ENCODE results near the gene BAZ2B. TPM values are rescaled to one million over a fixed set of nuclear protein-coding genes. Genes with fewer than 3 reads are reported as not detected.

BAZ2B gene
- total RNA-seq, 1 donor from 2014 or later = 101 TPM

GRCh38 chr2:159612255-159612901, 4.0 kb downstream of the BAZ2B start:
- Mint-ChIP-seq H3K27me3 (ENCODE audit: insufficient read depth, low read depth) (no peaks in the 10 kb centered on the region), H3K27ac (peak overlapping the region; percentile 64), H3K36me3 (peaks cover 2% of the 10 kb centered on the region), H3K4me3 (peak overlapping the region; percentile 81), H3K4me1 (peaks cover 31% of the 10 kb centered on the region), H3K9me3 (no peaks in the 10 kb centered on the region)
- Histone ChIP-seq H3K4me1 (peaks cover 43% of the 10 kb centered on the region), H2AFZ (replicated peaks) (no peak overlapping the region), H4K20me1 (ENCODE audit: low read depth) (peaks cover 44% of the 10 kb centered on the region), H3F3A (ENCODE audit: low read depth) (peaks cover 34% of the 10 kb centered on the region), H3K9ac (no peak overlapping the region), H3K27ac (peak overlapping the region; percentile 25), H3K27me3 (no peaks in the 10 kb centered on the region), H3K4me2 (peak overlapping the region; percentile 92), H3K36me3 (no peaks in the 10 kb centered on the region), H3K79me2 (ENCODE audit: low read depth) (peaks cover 95% of the 10 kb centered on the region), H3K4me3 (peak overlapping the region; percentile 79), H3K9me3 (ENCODE audit: low read depth) (no peaks in the 10 kb centered on the region)
- peak; percentile 56 for DNase-seq (ENCODE audit: low spot score)
- TF ChIP-seq, protein P1, sequence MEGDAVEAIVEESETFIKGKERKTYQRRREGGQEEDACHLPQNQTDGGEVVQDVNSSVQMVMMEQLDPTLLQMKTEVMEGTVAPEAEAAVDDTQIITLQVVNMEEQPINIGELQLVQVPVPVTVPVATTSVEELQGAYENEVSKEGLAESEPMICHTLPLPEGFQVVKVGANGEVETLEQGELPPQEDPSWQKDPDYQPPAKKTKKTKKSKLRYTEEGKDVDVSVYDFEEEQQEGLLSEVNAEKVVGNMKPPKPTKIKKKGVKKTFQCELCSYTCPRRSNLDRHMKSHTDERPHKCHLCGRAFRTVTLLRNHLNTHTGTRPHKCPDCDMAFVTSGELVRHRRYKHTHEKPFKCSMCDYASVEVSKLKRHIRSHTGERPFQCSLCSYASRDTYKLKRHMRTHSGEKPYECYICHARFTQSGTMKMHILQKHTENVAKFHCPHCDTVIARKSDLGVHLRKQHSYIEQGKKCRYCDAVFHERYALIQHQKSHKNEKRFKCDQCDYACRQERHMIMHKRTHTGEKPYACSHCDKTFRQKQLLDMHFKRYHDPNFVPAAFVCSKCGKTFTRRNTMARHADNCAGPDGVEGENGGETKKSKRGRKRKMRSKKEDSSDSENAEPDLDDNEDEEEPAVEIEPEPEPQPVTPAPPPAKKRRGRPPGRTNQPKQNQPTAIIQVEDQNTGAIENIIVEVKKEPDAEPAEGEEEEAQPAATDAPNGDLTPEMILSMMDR (IDR thresholded peaks at IDR 0.05) = no peak
- TF ChIP-seq EZH2 (IDR thresholded peaks at IDR 0.05) (no peak), EZH2phosphoT487 (IDR thresholded peaks at IDR 0.05) (peak; percentile 28)

GRCh38 chr2:159609811-159610549, 6.4 kb downstream of the BAZ2B start:
- no peaks in the 10 kb centered on the region for H3K9me3 Mint-ChIP-seq
- TF ChIP-seq EZH2 (IDR thresholded peaks at IDR 0.05) (no peak), EZH2phosphoT487 (IDR thresholded peaks at IDR 0.05) (no peak)
- TF ChIP-seq, protein P1 (IDR thresholded peaks at IDR 0.05) = no peak
- peak overlapping the region; percentile 20 for H3K4me3 Mint-ChIP-seq
- H3K27ac Mint-ChIP-seq = no peak overlapping the region
- H3K4me2 ChIP-seq = peak overlapping the region; percentile 50
- no peak overlapping the region for H2AFZ ChIP-seq (replicated peaks)
- no peaks in the 10 kb centered on the region for H3K9me3 ChIP-seq (ENCODE audit: low read depth)
- H3F3A ChIP-seq (ENCODE audit: low read depth) = peaks cover 15% of the 10 kb centered on the region
- DNase-seq (ENCODE audit: low spot score) = peak; percentile 26
- H3K4me1 ChIP-seq = peaks cover 48% of the 10 kb centered on the region
- H3K27me3 ChIP-seq = no peaks in the 10 kb centered on the region
- H3K4me3 ChIP-seq = no peak overlapping the region
- no peaks in the 10 kb centered on the region for H3K27me3 Mint-ChIP-seq (ENCODE audit: insufficient read depth, low read depth)
- no peak overlapping the region for H3K9ac ChIP-seq
- H3K79me2 ChIP-seq (ENCODE audit: low read depth) = peaks cover 100% of the 10 kb centered on the region
- no peak overlapping the region for H3K27ac ChIP-seq
- peaks cover 2% of the 10 kb centered on the region for H3K36me3 Mint-ChIP-seq
- peaks cover 55% of the 10 kb centered on the region for H4K20me1 ChIP-seq (ENCODE audit: low read depth)
- H3K36me3 ChIP-seq = no peaks in the 10 kb centered on the region
- peaks cover 39% of the 10 kb centered on the region for H3K4me1 Mint-ChIP-seq

DNA sequence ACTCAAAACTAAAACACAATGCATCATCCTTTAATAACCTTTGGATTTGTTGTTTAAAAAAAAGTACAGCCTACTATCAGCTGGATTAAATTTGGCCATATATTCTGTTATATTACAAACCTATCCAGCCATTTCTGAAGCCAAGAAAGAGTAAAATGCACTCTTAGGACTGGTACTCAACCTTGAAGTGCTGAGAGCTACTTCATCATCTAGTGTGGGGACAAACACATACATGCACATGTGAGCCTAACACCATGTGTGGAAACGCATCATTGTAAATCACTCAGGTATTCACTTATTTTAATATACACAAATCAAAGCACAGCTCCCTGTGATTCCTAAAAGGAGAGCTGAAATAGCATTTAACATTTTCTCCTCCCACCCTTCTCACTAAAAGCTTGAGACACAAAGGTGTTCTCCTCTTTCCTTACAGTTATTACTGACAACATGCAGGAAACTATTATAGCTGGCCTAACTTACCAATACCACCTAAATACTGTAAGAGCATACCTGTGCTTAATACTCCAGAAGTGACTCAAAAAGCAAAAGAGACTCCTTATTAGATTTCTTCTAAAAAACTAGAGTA, 7.5 kb downstream of the BAZ2B start:
- H3K9me3 Mint-ChIP-seq = no peaks in the 10 kb centered on the region
- Histone ChIP-seq H2AFZ (replicated peaks) (no peak overlapping the region), H3K9ac (no peak overlapping the region), H3F3A (ENCODE audit: low read depth) (peaks cover 4% of the 10 kb centered on the region), H3K36me3 (no peaks in the 10 kb centered on the region), H3K79me2 (ENCODE audit: low read depth) (peaks cover 100% of the 10 kb centered on the region), H4K20me1 (ENCODE audit: low read depth) (peaks cover 64% of the 10 kb centered on the region), H3K4me1 (peaks cover 48% of the 10 kb centered on the region), H3K4me2 (no peak overlapping the region), H3K4me3 (no peak overlapping the region), H3K9me3 (ENCODE audit: low read depth) (no peaks in the 10 kb centered on the region), H3K27ac (no peak overlapping the region), H3K27me3 (no peaks in the 10 kb centered on the region)
- no peaks in the 10 kb centered on the region for H3K27me3 Mint-ChIP-seq (ENCODE audit: insufficient read depth, low read depth)
- peaks cover 6% of the 10 kb centered on the region for H3K36me3 Mint-ChIP-seq
- no peak overlapping the region for H3K27ac Mint-ChIP-seq
- H3K4me3 Mint-ChIP-seq = no peak overlapping the region
- peaks cover 39% of the 10 kb centered on the region for H3K4me1 Mint-ChIP-seq
- TF ChIP-seq, protein P1 (IDR thresholded peaks at IDR 0.05) = no peak
- TF ChIP-seq EZH2phosphoT487 (IDR thresholded peaks at IDR 0.05) (no peak), EZH2 (IDR thresholded peaks at IDR 0.05) (no peak)
- DNase-seq (ENCODE audit: low spot score) = no peak
